ENCODE results near the gene SLC25A34.

SLC25A34 gene

DNA sequence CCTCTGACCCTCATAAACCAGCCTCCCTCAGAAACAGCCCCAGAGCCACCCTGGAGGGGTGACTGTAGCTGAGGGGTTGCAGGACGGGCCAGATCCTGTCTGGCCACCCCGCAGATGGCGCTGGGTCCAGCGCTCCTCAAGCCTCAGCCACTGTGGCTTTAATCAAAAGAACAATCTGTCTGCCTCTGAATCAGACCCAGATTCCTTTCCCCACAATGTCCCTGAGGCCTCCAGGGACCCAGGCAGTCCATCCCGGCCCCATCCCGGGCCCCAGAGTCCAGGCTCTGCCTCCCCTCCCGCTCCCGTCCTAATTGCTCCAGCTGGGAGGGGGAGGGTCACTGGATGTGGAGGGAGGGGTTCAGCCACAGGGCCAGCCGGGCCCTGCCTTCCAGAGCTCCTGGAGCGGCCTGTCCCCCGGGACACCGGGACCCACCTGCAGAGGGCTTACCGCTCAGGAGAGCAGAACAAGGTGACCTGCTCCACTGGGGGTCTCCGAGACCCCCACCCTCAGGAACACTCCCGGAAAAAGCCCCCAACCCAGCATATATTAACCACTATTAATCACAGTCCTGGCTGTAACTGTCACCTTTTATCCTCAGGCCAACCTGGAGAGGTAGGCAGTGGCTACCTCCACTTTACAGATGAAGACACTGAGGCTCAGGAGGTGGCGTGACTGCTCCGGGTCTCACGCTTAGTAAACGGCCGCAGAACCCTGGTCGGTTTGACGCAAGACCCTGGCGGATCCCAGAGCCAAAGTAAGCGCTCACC lies 21.7 kb downstream of the SLC25A34 start:
- DNase-seq (ENCODE audit: low read depth): no peak

GRCh38 chr1:15758343-15758931 lies 22.4 kb downstream of the SLC25A34 start, which contains the start of gene FBLIM1:
Gene FBLIM1 (plus strand): TSS chr1:15758795. CDS start chr1:15764984, 6,189 bp downstream.
- no peak for TF ChIP-seq POLR2A (IDR thresholded peaks at IDR 0.05; ENCODE audit: extremely low read depth, insufficient read length)
- TF ChIP-seq, protein P1, sequence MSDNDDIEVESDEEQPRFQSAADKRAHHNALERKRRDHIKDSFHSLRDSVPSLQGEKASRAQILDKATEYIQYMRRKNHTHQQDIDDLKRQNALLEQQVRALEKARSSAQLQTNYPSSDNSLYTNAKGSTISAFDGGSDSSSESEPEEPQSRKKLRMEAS (IDR thresholded peaks at IDR 0.05; ENCODE audit: low read depth, low read length): no peak
- TF ChIP-seq, protein P2, sequence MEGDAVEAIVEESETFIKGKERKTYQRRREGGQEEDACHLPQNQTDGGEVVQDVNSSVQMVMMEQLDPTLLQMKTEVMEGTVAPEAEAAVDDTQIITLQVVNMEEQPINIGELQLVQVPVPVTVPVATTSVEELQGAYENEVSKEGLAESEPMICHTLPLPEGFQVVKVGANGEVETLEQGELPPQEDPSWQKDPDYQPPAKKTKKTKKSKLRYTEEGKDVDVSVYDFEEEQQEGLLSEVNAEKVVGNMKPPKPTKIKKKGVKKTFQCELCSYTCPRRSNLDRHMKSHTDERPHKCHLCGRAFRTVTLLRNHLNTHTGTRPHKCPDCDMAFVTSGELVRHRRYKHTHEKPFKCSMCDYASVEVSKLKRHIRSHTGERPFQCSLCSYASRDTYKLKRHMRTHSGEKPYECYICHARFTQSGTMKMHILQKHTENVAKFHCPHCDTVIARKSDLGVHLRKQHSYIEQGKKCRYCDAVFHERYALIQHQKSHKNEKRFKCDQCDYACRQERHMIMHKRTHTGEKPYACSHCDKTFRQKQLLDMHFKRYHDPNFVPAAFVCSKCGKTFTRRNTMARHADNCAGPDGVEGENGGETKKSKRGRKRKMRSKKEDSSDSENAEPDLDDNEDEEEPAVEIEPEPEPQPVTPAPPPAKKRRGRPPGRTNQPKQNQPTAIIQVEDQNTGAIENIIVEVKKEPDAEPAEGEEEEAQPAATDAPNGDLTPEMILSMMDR (IDR thresholded peaks at IDR 0.05; ENCODE audit: low read depth, low read length): no peak
- TF ChIP-seq MYC (IDR thresholded peaks at IDR 0.05; ENCODE audit: low read depth, low read length): no peak

More for the DNA sequence above, 21.7 kb downstream of the SLC25A34 start:
- no peak overlapping the region for H3K4me3 ChIP-seq (ENCODE audit: low read depth, low read length)
- no peak for TF ChIP-seq MYC (IDR thresholded peaks at IDR 0.05; ENCODE audit: low read depth, low read length)
- TF ChIP-seq, protein P2 (IDR thresholded peaks at IDR 0.05; ENCODE audit: low read depth, low read length): no peak
- TF ChIP-seq, protein P1 (IDR thresholded peaks at IDR 0.05; ENCODE audit: low read depth, low read length): no peak
- TF ChIP-seq POLR2A (IDR thresholded peaks at IDR 0.05; ENCODE audit: extremely low read depth, insufficient read length): no peak

GRCh38 chr1:15758953-15759661 lies 23.0 kb downstream of the SLC25A34 start:
- TF ChIP-seq MYC (IDR thresholded peaks at IDR 0.05; ENCODE audit: low read depth, low read length): no peak
- TF ChIP-seq POLR2A (IDR thresholded peaks at IDR 0.05; ENCODE audit: extremely low read depth, insufficient read length): no peak
- TF ChIP-seq, protein P1 (IDR thresholded peaks at IDR 0.05; ENCODE audit: low read depth, low read length): no peak
- TF ChIP-seq, protein P2 (IDR thresholded peaks at IDR 0.05; ENCODE audit: low read depth, low read length): no peak
- H3K4me3 ChIP-seq (ENCODE audit: low read depth, low read length): no peak overlapping the region
- no peak for DNase-seq (ENCODE audit: low read depth)

More at GRCh38 chr1:15758343-15758931, 22.4 kb downstream of the SLC25A34 start, which contains the start of gene FBLIM1:
- no peak for DNase-seq (ENCODE audit: low read depth)
- no peak within 1 kb of the TSS for H3K4me3 ChIP-seq (ENCODE audit: low read depth, low read length)

DNA sequence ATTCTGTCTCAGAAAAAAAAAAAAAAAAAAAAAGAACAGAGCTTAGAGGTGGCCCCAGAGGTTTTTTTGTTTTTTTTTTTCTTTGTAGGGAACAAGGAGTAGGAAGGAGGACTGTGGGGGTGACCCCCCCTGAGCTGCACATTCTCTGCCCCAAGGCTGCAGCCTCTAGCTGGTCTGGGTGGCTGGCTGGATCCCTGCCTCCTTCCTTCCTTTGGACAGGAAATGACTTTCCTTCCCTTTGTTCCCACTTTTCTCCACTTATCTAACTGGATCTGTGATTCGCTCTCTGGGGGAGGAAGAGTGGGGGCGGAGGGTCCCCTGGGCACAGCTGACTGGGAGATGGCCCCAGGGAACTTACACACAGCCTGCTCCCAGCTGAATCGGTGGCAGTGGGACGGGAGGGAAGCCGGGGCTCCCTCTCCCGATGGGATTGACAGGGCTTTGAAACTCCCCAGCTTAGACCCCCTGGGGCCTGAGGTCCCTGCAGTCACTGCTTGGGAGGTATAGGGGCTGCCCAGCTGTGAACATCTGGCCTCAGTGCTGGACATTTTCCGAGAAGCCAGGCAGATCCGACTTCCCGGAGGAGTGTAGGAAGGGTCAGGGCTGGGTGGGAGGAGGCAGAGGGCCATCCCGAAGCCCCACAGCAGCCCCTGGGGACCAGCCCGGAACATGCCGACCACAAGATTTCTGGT lies 24.6 kb downstream of the SLC25A34 start:
- H3K4me3 ChIP-seq (ENCODE audit: low read depth, low read length): no peak overlapping the region
- no peak for TF ChIP-seq MYC (IDR thresholded peaks at IDR 0.05; ENCODE audit: low read depth, low read length)
- TF ChIP-seq, protein P2 (IDR thresholded peaks at IDR 0.05; ENCODE audit: low read depth, low read length): no peak
- TF ChIP-seq, protein P1 (IDR thresholded peaks at IDR 0.05; ENCODE audit: low read depth, low read length): no peak
- no peak for TF ChIP-seq POLR2A (IDR thresholded peaks at IDR 0.05; ENCODE audit: extremely low read depth, insufficient read length)
- no peak for DNase-seq (ENCODE audit: low read depth)
